DOHH2 (cell line): ENCODE results near the gene STX8.
"Not testable (repeated sequence)": the region's sequence is repeated elsewhere in the genome, so short reads cannot be mapped to it uniquely, and the experiment has no call there.

Experiments
- H3F3A ChIP-seq: fragments of 200-600 bp; sonication (generic), shearing (Covaris generic); 2 replicates; pipeline ENCODE4 v1.6.0; 2016; ENCODE audit warnings: antibody characterized with exemption, mild to moderate bottlenecking; ENCODE audit not compliant: control insufficient read depth, insufficient read depth
- H3K27ac ChIP-seq: fragments of 200-600 bp; sonication (generic); 2 replicates; pipeline ENCODE4 v1.5.1; 2014; ENCODE audit warnings: low read depth, mild to moderate bottlenecking, low read length, moderate library complexity
- H3K27me3 ChIP-seq: fragments of 200-600 bp; sonication (generic); 2 replicates; pipeline ENCODE4 v1.6.1; 2014; ENCODE audit warnings: mild to moderate bottlenecking, low read length, mixed read lengths; ENCODE audit not compliant: control insufficient read depth
- H3K36me3 ChIP-seq: fragments of 200-600 bp; sonication (generic); 2 replicates; pipeline ENCODE4 v1.6.1; 2014; ENCODE audit warnings: mild to moderate bottlenecking, low read length, moderate library complexity, mixed read lengths; ENCODE audit not compliant: control insufficient read depth
- H3K4me1 ChIP-seq: fragments of 200-600 bp; sonication (generic); 2 replicates; pipeline ENCODE4 v1.6.1; 2014; ENCODE audit warnings: mild to moderate bottlenecking, low read length, mixed read lengths; ENCODE audit not compliant: control insufficient read depth
- H3K4me2 ChIP-seq: fragments of 200-600 bp; sonication (generic); 2 replicates; pipeline ENCODE4 v1.6.0; 2014; ENCODE audit warnings: mild to moderate bottlenecking, low read length, moderate library complexity
- H3K4me3 ChIP-seq: fragments of 200-600 bp; sonication (generic); 2 replicates; pipeline ENCODE4 v1.5.1; 2014; ENCODE audit warnings: mild to moderate bottlenecking, low read length, mixed read lengths
- H3K79me2 ChIP-seq: fragments of 200-600 bp; sonication (generic); 2 replicates; pipeline ENCODE4 v1.6.1; 2014; ENCODE audit warnings: mild to moderate bottlenecking, low read length, mixed read lengths; ENCODE audit not compliant: control insufficient read depth
- H3K9me2 ChIP-seq: fragments of 200-600 bp; sonication (generic); replicated peaks from 2 replicates; pipeline ENCODE4 v1.6.1; 2014; ENCODE audit warnings: mild to moderate bottlenecking, low read length, mixed read lengths; ENCODE audit not compliant: control insufficient read depth
- H3K9me3 ChIP-seq: fragments of 200-600 bp; sonication (generic); 2 replicates; pipeline ENCODE4 v1.6.1; 2014; ENCODE audit warnings: antibody characterized with exemption, low read length, mixed read lengths; ENCODE audit not compliant: control insufficient read depth, insufficient read depth
- H4K20me1 ChIP-seq: fragments of 200-600 bp; sonication (generic); 2 replicates; pipeline ENCODE4 v1.6.0; 2014; ENCODE audit warnings: low read depth, mild to moderate bottlenecking, antibody characterized with exemption, low read length, moderate library complexity; ENCODE audit not compliant: control insufficient read depth, insufficient read depth
- EZH2phosphoT487 ChIP-seq: fragments of 200-600 bp; sonication (generic); IDR thresholded peaks from 2 replicates; pipeline ENCODE4 v1.6.1; 2017; ENCODE audit warnings: borderline replicate concordance, mild to moderate bottlenecking, antibody characterized with exemption, low read length, moderate library complexity, mixed read lengths
- TF ChIP-seq, protein P1 (sequence below): fragments of 200-600 bp; sonication (generic); IDR thresholded peaks from one replicate; pipeline ENCODE4 v1.5.1; 2014; ENCODE audit warnings: antibody characterized with exemption, mild to moderate bottlenecking, low read depth, low read length; ENCODE audit not compliant: poor library complexity, severe bottlenecking

The STX8 gene

DNA sequence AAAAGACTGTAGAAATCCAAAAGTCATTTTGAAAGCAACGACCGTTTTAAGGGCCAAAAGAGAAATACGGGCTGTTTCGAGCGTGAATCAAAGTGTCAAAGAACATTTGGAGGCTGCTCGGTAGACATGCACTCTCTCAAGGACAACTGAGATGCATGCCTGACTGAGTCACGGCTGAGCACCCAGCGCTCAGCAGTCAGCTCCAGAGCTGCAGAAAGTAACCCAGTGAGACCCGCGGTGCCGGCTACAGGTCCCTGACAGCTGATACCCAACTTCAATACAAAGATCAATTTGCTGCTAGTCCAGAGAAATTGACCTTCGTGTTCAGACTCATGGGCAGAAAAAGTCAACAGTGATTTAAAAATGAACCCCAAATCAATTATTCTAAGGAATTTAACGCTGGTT, 214.9 kb downstream of the STX8 start:
- Histone ChIP-seq H3K4me1 (peaks cover 5% of the 10 kb centered on the region), H3K4me3 (no peak overlapping the region), H3K9me2 (no peaks in the 10 kb centered on the region), H4K20me1 (no peaks in the 10 kb centered on the region), H3K9me3 (no peaks in the 10 kb centered on the region), H3F3A (no peaks in the 10 kb centered on the region), H3K36me3 (no peaks in the 10 kb centered on the region), H3K4me2 (no peak overlapping the region), H3K27me3 (peaks cover 3% of the 10 kb centered on the region; the same call in 1 of the 2 replicates), H3K79me2 (no peaks in the 10 kb centered on the region), H3K27ac (no peak overlapping the region)
- TF ChIP-seq, protein P1, sequence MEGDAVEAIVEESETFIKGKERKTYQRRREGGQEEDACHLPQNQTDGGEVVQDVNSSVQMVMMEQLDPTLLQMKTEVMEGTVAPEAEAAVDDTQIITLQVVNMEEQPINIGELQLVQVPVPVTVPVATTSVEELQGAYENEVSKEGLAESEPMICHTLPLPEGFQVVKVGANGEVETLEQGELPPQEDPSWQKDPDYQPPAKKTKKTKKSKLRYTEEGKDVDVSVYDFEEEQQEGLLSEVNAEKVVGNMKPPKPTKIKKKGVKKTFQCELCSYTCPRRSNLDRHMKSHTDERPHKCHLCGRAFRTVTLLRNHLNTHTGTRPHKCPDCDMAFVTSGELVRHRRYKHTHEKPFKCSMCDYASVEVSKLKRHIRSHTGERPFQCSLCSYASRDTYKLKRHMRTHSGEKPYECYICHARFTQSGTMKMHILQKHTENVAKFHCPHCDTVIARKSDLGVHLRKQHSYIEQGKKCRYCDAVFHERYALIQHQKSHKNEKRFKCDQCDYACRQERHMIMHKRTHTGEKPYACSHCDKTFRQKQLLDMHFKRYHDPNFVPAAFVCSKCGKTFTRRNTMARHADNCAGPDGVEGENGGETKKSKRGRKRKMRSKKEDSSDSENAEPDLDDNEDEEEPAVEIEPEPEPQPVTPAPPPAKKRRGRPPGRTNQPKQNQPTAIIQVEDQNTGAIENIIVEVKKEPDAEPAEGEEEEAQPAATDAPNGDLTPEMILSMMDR = no peak
- TF ChIP-seq EZH2phosphoT487 = no peak

DNA sequence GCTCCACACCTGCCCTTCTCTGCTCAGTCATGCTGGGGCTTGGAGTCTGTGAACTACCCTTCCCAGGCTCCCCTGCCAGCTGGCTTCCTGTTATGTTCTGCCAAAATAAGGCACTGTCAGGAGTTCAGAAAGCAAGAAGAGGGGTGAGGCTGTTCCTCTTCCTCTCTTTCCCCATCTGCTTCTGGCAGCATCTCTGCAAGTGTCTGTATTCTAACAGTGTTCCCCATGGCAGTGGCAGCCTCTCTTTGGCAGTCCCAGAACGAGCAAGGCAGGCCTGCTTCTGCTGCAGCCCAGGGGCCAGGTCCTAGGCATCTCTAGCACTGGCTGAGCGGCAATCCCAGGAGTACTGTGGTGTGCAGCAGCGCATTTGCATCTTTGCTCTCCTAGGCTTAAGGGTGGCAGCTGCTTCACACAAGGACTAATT, 219.1 kb downstream of the STX8 start:
- no peaks in the 10 kb centered on the region for H3K9me2 ChIP-seq
- no peak for TF ChIP-seq EZH2phosphoT487
- TF ChIP-seq, protein P1 = no peak
- no peaks in the 10 kb centered on the region for H3F3A ChIP-seq
- no peaks in the 10 kb centered on the region for H4K20me1 ChIP-seq
- H3K4me3 ChIP-seq = no peak overlapping the region
- H3K9me3 ChIP-seq = no peaks in the 10 kb centered on the region
- no peak overlapping the region for H3K4me2 ChIP-seq
- H3K36me3 ChIP-seq = no peaks in the 10 kb centered on the region
- no peak overlapping the region for H3K27ac ChIP-seq
- H3K79me2 ChIP-seq = no peaks in the 10 kb centered on the region
- H3K27me3 ChIP-seq = no peaks in the 10 kb centered on the region
- H3K4me1 ChIP-seq = peaks cover 5% of the 10 kb centered on the region

DNA sequence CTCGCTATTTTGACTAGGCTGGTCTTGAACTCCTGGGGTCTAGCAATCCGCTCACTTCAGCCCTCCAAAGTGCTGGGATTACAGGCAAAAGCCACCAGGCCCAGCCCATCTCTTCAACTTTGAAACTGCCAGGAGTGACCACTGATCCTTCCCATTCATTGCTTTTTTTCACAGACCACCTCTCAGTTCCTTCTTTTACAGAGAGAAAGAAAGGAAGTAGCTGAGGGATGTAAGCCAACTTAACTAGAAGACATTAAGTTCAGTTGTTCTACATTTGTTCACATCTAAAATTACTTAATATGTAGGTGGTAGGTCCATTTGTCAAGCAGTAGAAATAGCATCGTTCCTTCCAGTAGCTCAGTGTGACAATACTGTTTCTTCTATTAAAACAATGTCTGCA, 219.8 kb downstream of the STX8 start:
- H3K27me3 ChIP-seq = no peaks in the 10 kb centered on the region
- H3K4me1 ChIP-seq = peaks cover 5% of the 10 kb centered on the region
- TF ChIP-seq EZH2phosphoT487 = no peak
- TF ChIP-seq, protein P1 = no peak
- H3K9me3 ChIP-seq = no peaks in the 10 kb centered on the region
- H3K36me3 ChIP-seq = no peaks in the 10 kb centered on the region
- no peak overlapping the region for H3K27ac ChIP-seq
- no peaks in the 10 kb centered on the region for H3F3A ChIP-seq
- no peak overlapping the region for H3K4me2 ChIP-seq
- no peaks in the 10 kb centered on the region for H3K9me2 ChIP-seq
- no peaks in the 10 kb centered on the region for H3K79me2 ChIP-seq
- no peaks in the 10 kb centered on the region for H4K20me1 ChIP-seq
- H3K4me3 ChIP-seq = no peak overlapping the region

DNA sequence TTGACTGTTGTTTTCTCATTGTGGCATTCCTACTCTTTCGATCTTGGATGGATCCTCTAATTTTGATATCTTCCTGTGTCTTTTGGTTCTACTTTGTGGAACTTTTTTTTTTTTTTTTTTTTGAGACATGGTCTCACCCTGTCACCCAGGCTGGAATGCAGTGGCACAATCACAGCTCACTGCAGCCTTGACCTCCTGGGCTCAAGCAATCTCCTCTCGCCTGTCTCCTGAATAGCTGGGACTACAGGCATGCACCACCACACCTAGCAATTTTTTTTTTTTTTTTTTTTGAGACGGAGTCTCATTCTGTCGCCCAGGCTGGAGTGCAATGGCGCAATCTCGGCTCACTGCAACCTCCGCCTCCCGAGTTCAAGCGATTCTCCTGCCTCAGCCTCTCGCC, 220.4 kb downstream of the STX8 start:
- H3K4me3 ChIP-seq, H3K36me3 ChIP-seq, H3K4me1 ChIP-seq, H3K27me3 ChIP-seq, H4K20me1 ChIP-seq, H3K4me2 ChIP-seq, H3F3A ChIP-seq, H3K79me2 ChIP-seq, H3K9me3 ChIP-seq, H3K27ac ChIP-seq, H3K9me2 ChIP-seq: not testable (repeated sequence)
